ENCODE data around the gene ZFP36L2. TPM values are rescaled to one million over a fixed set of nuclear protein-coding genes. Genes with fewer than 3 reads are reported as not detected.

The ZFP36L2 gene
- total and polyA plus RNA-seq, 9 of the 15 experiments (the other 6 are each of a cell fraction or from before 2014, with no cell fraction given): 4.1 to 60.6 (median 20.3) TPM

GRCh38 chr2:43262239-43262638 lies 35.8 kb upstream of the ZFP36L2 start:
- Histone ChIP-seq H3K9me3 (replicated peaks; ENCODE audit: control insufficient read depth, insufficient read depth, low read depth, low read length) (no peaks in the 10 kb centered on the region), H3K27ac (ENCODE audit: extremely low read depth, low read depth, low read length) (no peak overlapping the region), H3K9ac (ENCODE audit: insufficient read depth in 1 of 2, low read depth in 2 of 2, low read length in 2 of 2) (no peak overlapping the region), H4K20me1 (replicated peaks; ENCODE audit: control insufficient read depth, insufficient read depth, low read length) (no peaks in the 10 kb centered on the region), H3K4me1 (replicated peaks in 1 of 2; ENCODE audit: control insufficient read depth in 2 of 2, insufficient read depth in 2 of 2, low read length in 2 of 2) (no peaks in the 10 kb centered on the region), H3K4me2 (ENCODE audit: insufficient read depth, low read length) (no peak overlapping the region), H3K27me3 (ENCODE audit: control insufficient read depth in 2 of 2, insufficient read depth in 2 of 2, low read length in 2 of 2) (no peaks in the 10 kb centered on the region), H3K36me3 (ENCODE audit: control insufficient read depth, insufficient read depth, low read length) (peaks cover 5% of the 10 kb centered on the region; the same call in 1 of the 3 replicates), H3K4me3 (no peak overlapping the region), H3K79me2 (ENCODE audit: control insufficient read depth, insufficient read depth, low read length) (no peaks in the 10 kb centered on the region), H2AFZ (ENCODE audit: low read depth, low read length) (no peak overlapping the region), H3K9me1 (ENCODE audit: control insufficient read depth, insufficient read depth, low read length) (no peaks in the 10 kb centered on the region)
- WGBS (ENCODE audit: insufficient coverage, low coverage, missing lambda C conversion rate): 8% methylated on average over 1 of the region's 1 CpG
- intact Hi-C loops (cut with micrococcal nuclease): no loop called here
- no peak for FAIRE-seq
- DNase-seq (ENCODE audit: extremely low read depth in 1 of 4, low spot score in 3 of 4): no peak
- in situ Hi-C loops (cut with MboI): no loop called here
- ATAC-seq: no peak
- ChIA-PET CTCF (ENCODE audit: low intra/inter-chr PET ratio) (no interaction called here), POLR2A (no interaction called here)
- BruUV-seq (replicated peaks): no TSS peak
- TF ChIP-seq SRF (CRISPR knock-in tag; IDR thresholded peaks at IDR 0.05) (no peak), NCOA2 (IDR thresholded peaks at IDR 0.05; ENCODE audit: partially characterized antibody in 2 of 2) (no peak), ZNF584 (CRISPR knock-in tag; IDR thresholded peaks at IDR 0.05; ENCODE audit: low read depth) (no peak), STAT6 (CRISPR knock-in tag; IDR thresholded peaks at IDR 0.05) (no peak), STAG1 (CRISPR knock-in tag; IDR thresholded peaks at IDR 0.05; ENCODE audit: borderline replicate concordance) (no peak), RREB1 (CRISPR knock-in tag; IDR thresholded peaks at IDR 0.05) (no peak), CREB5 (CRISPR knock-in tag; IDR thresholded peaks at IDR 0.05) (no peak), ZBTB26 (CRISPR knock-in tag; IDR thresholded peaks at IDR 0.05) (no peak), ZNF23 (CRISPR knock-in tag; IDR thresholded peaks at IDR 0.05) (no peak), KLF6 (CRISPR knock-in tag; IDR thresholded peaks at IDR 0.05; ENCODE audit: borderline replicate concordance) (no peak)

All from K562 (cell line).